GM12892 (cell line): ENCODE data around the gene MAP2K1.

Experiments
- POLR2A ChIP-seq: IDR thresholded peaks from 2 replicates; pipeline ENCODE4 v1.6.1; 2011; ENCODE audit warnings: low read depth, low read length, control low read depth
- POLR2AphosphoS5 ChIP-seq: IDR thresholded peaks from 2 replicates; pipeline ENCODE4 v1.6.1; 2011; ENCODE audit warnings: low read depth, low read length, control low read depth
- TAF1 ChIP-seq: IDR thresholded peaks from 2 replicates; pipeline ENCODE4 v1.6.1; 2011; ENCODE audit warnings: low read depth, mild to moderate bottlenecking, control low read depth, low read length, borderline replicate concordance

DNA sequence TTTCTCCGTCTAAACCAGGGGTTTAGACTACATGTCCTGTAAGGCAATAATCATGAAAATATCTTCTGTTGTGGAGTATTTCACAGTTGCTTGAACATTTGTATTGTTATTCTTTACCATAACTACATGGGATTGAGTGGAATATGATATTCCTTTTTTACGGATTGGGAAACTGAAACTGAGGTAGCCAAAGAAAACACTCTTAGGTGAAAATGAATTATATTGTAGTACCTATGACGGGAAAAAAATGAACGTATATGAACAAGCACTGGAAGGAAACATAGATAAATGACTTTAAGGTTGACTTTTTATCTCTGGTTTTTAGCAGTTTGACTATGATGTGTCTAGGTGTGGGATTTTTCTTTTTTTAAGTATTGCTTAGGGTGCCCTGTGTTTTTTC lies 35.6 kb downstream of the MAP2K1 start:
- TF ChIP-seq POLR2A (no peak), POLR2AphosphoS5 (no peak), TAF1 (no peak)
